GM18858 (cell line): ENCODE measurements around the gene GAS7.

Experiments used
- ATAC-seq: cut with Tn5 transposase; IDR thresholded peaks from one replicate; pipeline ENCODE4 v1.9.1; 2021; ENCODE audit not compliant: unreplicated experiment

GAS7 gene

DNA sequence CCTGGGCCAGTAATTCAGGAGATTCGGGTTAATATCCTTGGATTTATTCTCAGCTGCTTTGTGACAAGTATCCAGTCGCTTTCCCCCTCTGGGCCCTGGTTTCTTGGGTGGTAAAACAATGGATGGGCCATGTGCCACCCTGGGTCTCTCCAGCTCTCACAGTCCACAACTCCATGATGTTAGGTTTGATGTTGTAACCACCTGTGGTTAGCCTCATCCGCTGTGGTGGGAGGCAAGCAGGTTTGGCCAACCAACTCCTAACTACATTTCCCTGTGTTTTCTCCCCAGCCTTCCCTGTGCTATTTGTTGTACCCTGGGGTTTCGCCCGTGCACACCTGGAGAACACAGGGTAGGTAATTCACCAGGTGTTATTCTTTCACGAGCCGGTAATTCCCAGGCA is 337.6 kb downstream of the GAS7 start:
- no peak for ATAC-seq
